Measurements from ENCODE around the gene ADGRG1.

ADGRG1 gene

GRCh38 chr16:57628008-57628781 lies at the start of gene ADGRG1:
Gene ADGRG1, plus strand, starts transcription at chr16:57628630. Its CDS starts 21,658 bp downstream, at chr16:57650288.
- TF ChIP-seq CTCF (IDR thresholded peaks at IDR 0.05; ENCODE audit: insufficient read depth, missing control alignments) = no peak
- FAIRE-seq (no peak), DNase-seq (ENCODE audit: insufficient read length, low spot score) (no peak)

GRCh38 chr16:57579361-57579665 lies 49.1 kb upstream of the ADGRG1 start:
- TF ChIP-seq CTCF (IDR thresholded peaks at IDR 0.05; ENCODE audit: insufficient read depth, missing control alignments) = no peak
- no peak for FAIRE-seq

GRCh38 chr16:57585051-57585687 lies 43.3 kb upstream of the ADGRG1 start:
- no peak for TF ChIP-seq CTCF (IDR thresholded peaks at IDR 0.05; ENCODE audit: insufficient read depth, missing control alignments)
- FAIRE-seq (no peak), DNase-seq (ENCODE audit: insufficient read length, low spot score) (no peak)

More at GRCh38 chr16:57579361-57579665, 49.1 kb upstream of the ADGRG1 start:
- no peak for DNase-seq (ENCODE audit: insufficient read length, low spot score)

- no peak for TF ChIP-seq CTCF (IDR thresholded peaks at IDR 0.05; ENCODE audit: insufficient read depth, missing control alignments)
- DNase-seq (ENCODE audit: insufficient read length, low spot score) (no peak), FAIRE-seq (no peak)
Observed at GRCh38 chr16:57588831-57589230, 39.6 kb upstream of the ADGRG1 start.

- DNase-seq (ENCODE audit: insufficient read length, low spot score) (no peak), FAIRE-seq (no peak)
- no peak for TF ChIP-seq CTCF (IDR thresholded peaks at IDR 0.05; ENCODE audit: insufficient read depth, missing control alignments)
Observed at GRCh38 chr16:57589374-57589773, 39.1 kb upstream of the ADGRG1 start.

GRCh38 chr16:57590654-57591085 lies 37.8 kb upstream of the ADGRG1 start:
- no peak for DNase-seq (ENCODE audit: insufficient read length, low spot score)
- no peak for TF ChIP-seq CTCF (IDR thresholded peaks at IDR 0.05; ENCODE audit: insufficient read depth, missing control alignments)
- no peak for FAIRE-seq

All from D721Med (cell line).